ENCODE results near the gene RRP36.

GRCh38 chr6:43020052-43020705 is 1.2 kb upstream of the RRP36 start:
- no peak for TF ChIP-seq CTCF (IDR thresholded peaks at IDR 0.05)
- no peak for TF ChIP-seq POLR2A (IDR thresholded peaks at IDR 0.05)

All from body of pancreas (tissue), 4 donors.